ENCODE measurements around the gene ELOVL6. TPM values are rescaled to one million over a fixed set of nuclear protein-coding genes. Genes with fewer than 3 reads are reported as not detected.

ELOVL6 gene
- total RNA-seq, 2 donors from 2014 or later: 1.1 TPM

GRCh38 chr4:110062166-110062565 is 136.2 kb downstream of the ELOVL6 start:
- no peaks in the 10 kb centered on the region for H3K9me3 ChIP-seq
- no peaks in the 10 kb centered on the region for H3K4me1 ChIP-seq
- H3K27me3 ChIP-seq: no peaks in the 10 kb centered on the region
- no peak overlapping the region for H3K4me3 ChIP-seq
- no peak for TF ChIP-seq CTCF (IDR thresholded peaks at IDR 0.05)
- H3K27ac ChIP-seq: no peak overlapping the region
- DNase-seq (ENCODE audit: low spot score): no peak
- H3K36me3 ChIP-seq: no peaks in the 10 kb centered on the region

DNA sequence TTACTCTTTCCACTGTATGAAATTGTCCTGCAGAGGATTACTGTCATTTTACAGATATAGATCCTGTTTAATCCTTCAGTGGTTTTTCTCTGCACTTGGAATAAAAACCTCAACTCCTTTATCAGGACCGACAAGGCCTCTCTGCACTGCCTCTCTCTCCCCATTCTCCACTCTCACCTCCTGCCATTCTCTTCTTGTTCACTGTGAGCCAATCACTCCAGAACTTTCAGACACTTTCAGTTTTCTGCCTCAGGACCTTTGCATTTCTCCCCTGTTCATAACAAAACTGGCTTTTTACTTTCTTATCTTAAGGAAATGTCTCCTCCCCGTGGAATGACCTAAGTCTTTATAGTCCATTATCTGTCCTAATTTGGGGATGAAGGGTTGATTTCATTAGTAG is 137.3 kb downstream of the ELOVL6 start:
- no peak for DNase-seq (ENCODE audit: low spot score)
- H3K27me3 ChIP-seq: no peaks in the 10 kb centered on the region
- H3K27ac ChIP-seq: no peak overlapping the region
- TF ChIP-seq CTCF (IDR thresholded peaks at IDR 0.05): no peak
- H3K4me3 ChIP-seq: no peak overlapping the region
- no peaks in the 10 kb centered on the region for H3K4me1 ChIP-seq
- no peaks in the 10 kb centered on the region for H3K9me3 ChIP-seq
- no peaks in the 10 kb centered on the region for H3K36me3 ChIP-seq

DNA sequence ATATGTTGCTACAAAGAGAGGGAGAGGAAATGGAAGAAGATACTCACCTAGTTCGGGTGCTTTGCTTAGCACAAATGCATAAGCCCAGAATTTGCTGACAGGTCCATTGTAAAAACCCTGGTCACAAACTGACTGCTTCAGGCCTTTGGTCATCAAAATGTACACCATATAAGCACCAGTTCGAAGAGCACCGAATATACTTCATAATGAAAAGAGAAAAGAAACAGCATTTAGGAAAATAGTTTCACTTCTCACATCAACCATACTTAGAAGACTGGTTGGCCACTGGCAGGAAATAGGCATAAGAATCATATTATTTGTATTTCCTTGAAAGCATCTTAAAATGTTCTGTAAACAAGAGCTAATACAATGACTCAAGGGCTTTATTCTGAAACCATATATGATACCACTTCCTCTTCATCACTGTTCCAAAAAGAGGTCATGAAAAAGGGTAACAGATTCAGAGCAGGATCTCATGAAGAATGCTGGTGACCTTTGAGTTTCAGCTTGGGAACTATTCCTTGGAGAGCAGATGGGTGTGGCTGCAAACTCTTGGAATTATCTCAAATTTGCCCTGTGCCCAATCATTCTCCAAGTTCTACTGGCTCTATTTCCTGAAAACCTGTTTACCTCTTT is 138.7 kb downstream of the ELOVL6 start:
- no peak for TF ChIP-seq CTCF (IDR thresholded peaks at IDR 0.05)
- DNase-seq (ENCODE audit: low spot score): no peak
- H3K4me3 ChIP-seq: no peak overlapping the region
- H3K36me3 ChIP-seq: no peaks in the 10 kb centered on the region
- H3K4me1 ChIP-seq: no peaks in the 10 kb centered on the region
- no peaks in the 10 kb centered on the region for H3K9me3 ChIP-seq
- no peak overlapping the region for H3K27ac ChIP-seq
- no peaks in the 10 kb centered on the region for H3K27me3 ChIP-seq

DNA sequence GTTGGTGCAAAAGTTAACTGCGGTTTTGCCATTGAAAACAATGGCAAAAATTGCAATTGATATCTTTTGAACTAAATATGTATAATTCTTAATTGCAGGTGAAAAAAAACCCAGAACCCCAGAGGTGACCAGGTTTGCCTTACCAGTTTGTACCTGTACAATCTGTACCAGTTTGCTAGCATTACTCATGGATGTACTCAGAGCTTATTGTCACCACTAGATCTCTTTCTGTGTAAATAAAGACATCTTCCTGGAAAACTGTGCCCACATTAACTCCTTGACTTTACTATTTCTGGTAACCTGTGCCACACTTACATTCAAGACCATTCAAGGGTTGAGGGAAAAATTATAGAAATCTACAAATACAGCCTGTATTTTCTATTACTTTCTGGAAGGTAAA is 139.7 kb downstream of the ELOVL6 start:
- no peaks in the 10 kb centered on the region for H3K9me3 ChIP-seq
- no peak for DNase-seq (ENCODE audit: low spot score)
- no peaks in the 10 kb centered on the region for H3K36me3 ChIP-seq
- TF ChIP-seq CTCF (IDR thresholded peaks at IDR 0.05): no peak
- no peak overlapping the region for H3K27ac ChIP-seq
- no peaks in the 10 kb centered on the region for H3K27me3 ChIP-seq
- no peaks in the 10 kb centered on the region for H3K4me1 ChIP-seq
- H3K4me3 ChIP-seq: no peak overlapping the region

- H3K4me1 ChIP-seq: no peaks in the 10 kb centered on the region
- no peaks in the 10 kb centered on the region for H3K36me3 ChIP-seq
- H3K27me3 ChIP-seq: no peaks in the 10 kb centered on the region
- H3K27ac ChIP-seq: no peak overlapping the region
- no peak overlapping the region for H3K4me3 ChIP-seq
- TF ChIP-seq CTCF (IDR thresholded peaks at IDR 0.05): no peak
- H3K9me3 ChIP-seq: no peaks in the 10 kb centered on the region
- no peak for DNase-seq (ENCODE audit: low spot score)
Observed at GRCh38 chr4:110055158-110055768, 143.2 kb downstream of the ELOVL6 start.

All from right atrium auricular region (tissue), 2 donors.